Stimulated activated CD4-positive, alpha-beta T cell treated with anti-CD3 and anti-CD28 coated beads, Interleukin-12 subunit alpha, Interleukin-12 subunit beta, amount 100 ng/mL, for 4 hours (primary cell): ENCODE results near the gene AP3S1.
"Not testable (repeated sequence)": the region's sequence is repeated elsewhere in the genome, so short reads cannot be mapped to it uniquely, and the experiment has no call there.

ENCODE experiments used
- DNase-seq: peaks from one replicate; pipeline ENCODE4 v3.0.0-alpha.2; 2020

Gene AP3S1

DNA sequence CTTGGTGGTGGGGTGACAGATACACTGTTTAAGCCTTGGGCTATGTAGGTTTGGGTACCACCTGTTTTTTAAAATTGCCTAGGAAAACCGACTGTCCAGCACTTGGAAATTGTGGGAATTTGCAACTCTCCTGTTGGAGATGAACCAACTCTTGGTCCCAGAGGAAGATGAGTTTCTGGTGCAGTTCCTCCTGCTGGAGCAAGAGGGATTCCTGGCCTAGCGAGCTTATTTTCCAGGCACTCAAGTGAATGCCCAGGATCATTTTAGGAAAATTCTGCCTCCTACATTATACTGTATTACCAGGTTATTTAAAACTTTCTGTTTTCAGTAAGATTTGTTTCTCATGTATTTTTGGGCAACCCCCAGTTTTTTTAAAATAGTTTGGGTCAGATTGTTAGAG is 33.7 kb downstream of the AP3S1 start:
- DNase-seq, result no peak

DNA sequence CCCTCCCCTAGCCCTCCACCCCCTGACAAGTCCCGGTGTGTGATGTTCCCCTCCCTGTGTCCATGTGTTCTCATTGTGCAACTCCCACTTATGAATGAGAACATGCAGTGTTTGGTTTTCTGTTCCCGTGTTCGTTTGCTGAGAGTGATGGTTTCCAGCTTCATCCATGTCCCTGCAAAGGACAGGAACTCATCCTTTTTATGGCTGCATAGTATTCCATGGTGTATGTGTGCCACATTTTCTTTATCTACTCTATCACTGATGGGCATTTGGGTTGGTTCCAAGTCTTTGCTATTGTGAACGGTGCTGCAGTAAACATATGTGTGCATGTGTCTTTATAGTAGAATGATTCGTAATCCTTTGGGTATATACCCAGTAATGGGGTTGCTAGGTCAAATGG is 35.6 kb downstream of the AP3S1 start:
- DNase-seq, result not testable (repeated sequence)

DNA sequence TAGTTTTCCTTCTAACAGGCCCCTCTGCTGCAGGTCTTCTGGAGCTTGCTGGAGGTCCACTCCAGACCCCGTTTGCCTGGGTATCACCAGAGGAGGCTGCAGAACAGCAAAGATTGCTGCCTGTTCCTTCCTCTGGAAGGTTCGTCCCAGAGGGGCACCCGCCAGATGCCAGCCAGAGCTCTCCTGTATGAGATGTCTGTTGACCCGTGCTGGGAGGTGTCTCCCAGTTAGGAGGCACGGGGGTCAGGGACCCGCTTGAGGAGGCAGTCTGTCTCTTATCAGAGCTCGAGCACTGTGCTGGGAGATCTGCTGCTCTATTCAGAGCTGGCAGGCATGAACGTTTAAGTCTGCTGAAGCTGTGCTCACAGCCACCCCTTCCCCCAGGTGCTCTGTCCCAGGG is 40.7 kb downstream of the AP3S1 start:
- DNase-seq, result not testable (repeated sequence)

DNA sequence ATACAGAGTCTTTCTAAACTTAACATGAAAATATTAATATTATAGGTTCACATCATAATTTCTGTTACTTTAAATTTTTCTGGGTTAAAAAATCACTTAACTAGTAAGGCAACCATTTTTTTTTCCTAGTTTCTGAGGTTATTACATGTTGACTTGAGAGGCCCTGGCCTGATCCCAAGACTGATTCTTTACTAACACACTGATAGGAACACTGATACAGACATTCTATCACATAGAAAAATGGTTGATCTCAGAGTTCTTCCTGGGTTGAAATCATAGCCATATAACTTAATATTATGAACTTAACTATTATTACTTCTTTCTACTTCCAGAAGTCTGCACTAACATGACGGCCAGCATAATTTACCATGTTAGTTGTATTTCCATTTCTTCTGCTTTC is 43.0 kb downstream of the AP3S1 start:
- DNase-seq, result no peak

DNA sequence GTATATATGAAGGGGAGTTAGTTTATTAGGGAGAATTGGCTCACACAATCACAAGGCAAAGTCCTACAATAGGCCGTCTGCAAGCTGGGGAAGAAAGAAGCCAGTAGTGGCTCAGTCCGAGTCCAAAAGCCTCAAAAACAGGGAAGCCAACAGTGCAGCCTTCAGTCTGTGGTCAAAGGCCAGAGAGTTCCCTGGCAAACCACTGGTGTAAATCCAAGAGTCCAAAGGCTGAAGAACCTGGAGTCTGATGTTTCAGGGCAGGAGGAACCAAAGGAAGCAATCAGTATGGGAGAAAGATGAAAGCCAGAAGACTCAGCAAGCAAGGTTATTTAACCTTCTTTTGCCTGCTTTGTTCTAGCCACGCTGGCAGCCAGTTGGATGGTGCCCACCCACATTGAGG is 43.5 kb downstream of the AP3S1 start:
- DNase-seq, result not testable (repeated sequence)

DNA sequence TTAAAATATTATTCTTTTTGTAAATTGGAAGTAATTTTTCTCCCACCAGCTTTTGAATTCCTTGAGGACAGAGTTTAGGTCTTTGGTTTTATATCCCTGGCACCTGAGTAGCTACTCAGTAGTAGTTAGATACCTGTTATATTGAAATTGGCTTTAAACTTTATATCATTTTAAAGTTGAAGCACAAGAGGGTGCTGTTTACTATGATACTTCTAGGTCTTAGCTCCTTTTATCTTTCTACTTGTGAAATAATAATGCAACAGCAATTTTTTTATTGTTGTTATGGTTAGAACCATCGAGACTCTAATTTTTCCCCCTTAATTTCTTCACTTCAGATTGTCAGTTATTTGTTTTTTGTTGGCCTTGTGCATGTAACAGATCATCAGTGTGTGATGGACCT is 46.3 kb downstream of the AP3S1 start:
- DNase-seq, result no peak

DNA sequence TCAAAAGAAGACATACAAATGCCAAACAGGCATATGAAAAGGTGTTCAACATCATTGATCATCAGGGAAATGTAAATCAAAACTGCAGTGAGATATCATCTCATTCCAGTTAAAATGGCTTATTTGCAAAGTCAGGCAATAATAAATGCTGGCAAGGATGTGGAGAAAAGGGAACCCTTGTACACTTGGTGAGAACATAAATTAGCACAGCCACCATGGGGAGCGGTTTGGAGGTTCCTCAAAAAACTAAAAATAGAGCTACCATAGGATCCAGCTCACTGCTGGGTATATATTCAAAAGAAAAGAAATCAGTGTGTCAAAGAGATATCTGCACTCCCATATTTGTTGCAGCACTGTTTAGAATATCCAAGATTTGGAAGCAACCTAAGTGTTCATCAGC is 50.3 kb downstream of the AP3S1 start:
- DNase-seq, result no peak

DNA sequence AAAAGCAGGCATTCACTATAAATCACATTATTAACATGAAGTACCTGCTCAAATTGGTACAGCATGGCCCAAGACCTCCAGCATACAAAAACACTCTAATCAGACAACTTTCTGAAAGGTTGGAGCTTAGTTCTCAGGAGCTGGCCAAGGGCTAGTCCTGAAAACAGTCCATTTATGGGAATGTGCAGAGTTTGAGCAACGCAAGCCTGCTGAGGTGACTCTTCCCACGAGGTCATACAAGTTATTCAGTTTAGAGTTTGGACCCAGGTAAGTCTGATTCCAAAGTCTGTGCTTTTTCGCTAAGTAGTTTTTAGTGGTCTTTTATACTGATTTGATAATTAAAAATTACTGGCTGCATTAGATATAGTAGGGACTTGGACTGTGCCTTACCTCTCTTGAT is 52.6 kb downstream of the AP3S1 start:
- DNase-seq, result no peak

DNA sequence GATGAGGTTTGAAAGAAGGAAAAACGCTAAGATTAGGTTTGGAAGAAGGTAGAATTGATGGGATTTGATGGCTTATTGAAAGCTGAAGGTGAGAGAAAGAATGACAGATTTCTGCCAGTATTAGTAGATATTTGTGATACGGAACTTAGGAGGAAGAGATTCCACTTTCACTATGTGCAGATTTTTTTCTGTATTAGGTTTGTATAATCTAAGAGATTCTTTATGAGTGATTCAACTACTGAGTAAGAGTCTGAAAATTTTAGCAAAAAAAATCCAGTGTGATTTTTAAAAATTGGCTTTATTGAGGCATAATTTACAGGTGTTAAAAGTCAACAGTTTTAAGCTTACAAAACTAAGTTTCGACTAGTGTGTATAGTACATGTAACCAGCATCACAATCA is 54.1 kb downstream of the AP3S1 start:
- DNase-seq, result no peak

DNA sequence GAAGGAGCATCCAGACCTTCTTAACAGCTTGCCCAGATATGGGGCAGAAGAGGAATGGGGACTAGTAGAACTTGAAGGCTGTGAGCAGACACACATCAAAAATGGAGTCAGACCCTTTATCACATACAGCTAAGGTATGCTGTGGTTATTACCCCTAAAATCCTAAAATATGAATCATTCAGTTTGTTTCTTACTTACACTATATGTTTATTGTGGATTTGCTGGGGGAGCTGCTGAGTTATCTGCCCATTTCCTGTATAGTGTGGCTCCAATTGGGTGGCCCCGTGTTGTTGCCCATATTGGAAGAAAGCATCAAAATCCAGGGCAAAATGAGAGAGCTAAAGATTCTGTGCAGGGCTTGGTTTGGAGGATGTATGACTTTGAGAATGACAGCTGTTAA is 56.9 kb downstream of the AP3S1 start:
- DNase-seq, result no peak

DNA sequence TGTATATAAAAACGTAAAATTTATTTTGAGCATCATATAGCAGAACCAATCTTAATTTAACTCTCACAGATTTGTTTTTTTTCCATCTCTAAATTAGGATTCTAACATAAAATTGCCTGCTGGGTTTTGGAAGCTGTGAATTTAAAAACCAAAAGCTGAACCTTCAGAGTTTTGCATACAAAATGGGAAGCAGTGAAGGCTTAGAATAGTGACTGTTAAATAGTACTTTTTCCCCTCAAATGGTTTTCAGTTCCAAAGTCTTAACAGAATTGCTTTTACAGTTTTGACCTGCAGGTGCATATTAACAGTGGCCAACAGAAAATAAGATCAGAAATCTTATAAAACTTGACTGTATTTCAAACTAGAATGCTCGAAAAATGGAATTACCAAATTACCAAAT is 65.4 kb downstream of the AP3S1 start:
- DNase-seq, result no peak

DNA sequence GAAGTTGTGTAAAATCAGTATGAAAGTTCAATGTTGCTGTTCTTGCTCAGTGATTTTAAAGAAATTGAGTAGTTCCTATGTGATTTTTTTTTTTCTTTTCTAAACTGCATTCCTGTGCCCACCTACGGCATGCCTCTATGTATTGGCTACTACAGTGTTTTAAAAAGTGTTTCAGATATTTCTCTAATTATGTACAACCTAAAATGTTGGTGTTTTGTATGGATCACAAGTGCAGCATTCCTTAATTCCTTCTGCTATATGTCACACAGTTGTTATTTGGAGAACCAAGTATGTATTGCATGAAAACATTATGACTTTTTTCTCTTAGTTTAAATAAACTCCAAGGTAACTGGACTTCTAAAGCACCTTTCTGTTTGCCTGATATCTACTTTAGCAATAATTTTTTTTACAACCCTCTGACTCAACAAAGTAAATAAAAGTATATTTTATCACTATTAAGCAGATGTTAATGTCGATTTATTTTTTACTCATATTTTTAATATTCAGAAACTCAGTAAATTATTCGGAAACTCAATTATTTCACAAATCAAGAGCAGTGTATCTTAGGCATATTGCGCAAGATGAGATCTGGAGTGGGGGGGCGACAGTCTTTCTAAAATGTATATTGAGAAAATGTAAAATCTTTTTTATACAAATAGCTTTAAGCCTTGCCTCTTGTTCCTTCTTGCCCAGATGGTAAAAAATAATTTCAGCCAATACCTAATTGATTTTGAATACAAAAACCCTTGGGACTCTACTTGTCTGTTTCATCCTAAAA is 72.1 kb downstream of the AP3S1 start:
- not testable (repeated sequence) for DNase-seq

DNA sequence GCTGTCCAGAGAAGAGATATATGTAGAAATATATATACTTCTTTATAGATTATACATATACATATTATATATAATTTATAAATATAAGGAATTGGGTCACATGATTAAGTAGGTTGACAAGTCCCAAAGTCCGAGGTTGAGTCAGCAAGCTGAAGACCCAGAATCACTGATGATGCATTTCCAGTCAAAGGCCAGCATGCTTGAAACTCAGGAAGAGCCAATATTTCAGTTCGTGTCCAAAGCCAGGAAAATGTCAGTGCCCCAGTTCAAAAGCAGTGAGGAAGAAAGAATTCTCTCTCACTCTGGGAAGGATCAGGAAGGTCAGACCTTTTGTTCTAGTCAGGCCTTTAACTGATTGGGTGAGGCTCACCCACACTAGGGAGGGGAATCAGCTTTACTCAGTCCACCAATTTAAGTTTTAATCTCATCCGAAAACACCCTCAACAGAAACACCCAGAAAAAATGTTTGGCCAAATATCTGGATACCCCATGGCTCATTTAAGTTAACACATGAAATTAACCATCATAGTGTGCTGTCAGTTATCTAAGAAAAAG is 78.5 kb downstream of the AP3S1 start:
- DNase-seq, result no peak

DNA sequence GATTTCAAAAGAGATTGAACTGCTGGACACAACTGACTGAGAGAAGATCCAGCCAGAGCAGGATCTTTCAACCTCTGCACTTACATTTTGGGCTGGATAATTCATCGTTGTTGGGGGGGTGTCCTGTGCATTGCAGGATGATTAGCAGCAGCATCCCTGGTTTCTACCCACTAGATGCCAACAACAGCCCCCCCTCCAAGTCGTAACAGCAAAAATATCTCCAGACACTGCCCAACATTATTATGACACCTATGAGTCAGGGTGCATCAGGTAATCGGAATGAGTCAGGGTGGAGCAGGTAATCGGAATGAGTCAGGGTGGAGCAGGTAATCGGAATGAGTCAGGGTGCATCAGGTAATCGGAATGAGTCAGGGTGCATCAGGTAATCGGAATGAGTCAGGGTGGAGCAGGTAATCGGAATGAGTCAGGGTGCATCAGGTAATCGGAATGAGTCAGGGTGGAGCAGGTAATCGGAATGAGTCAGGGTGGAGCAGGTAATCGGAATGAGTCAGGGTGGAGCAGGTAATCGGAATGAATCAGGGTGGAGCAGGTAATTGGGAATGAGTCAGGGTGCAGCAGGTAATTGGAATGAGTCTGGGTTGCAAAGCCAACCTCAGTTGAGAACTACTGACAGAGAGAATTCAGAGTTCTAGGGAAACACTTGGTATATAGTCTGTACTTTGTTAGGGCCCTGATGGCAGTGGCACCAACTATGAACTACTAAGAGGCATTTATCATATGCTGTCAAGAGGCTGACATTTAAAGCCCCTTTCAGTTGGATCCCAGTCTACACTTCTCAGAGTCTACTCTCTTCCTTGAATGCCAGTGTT is 87.1 kb downstream of the AP3S1 start:
- DNase-seq, result not testable (repeated sequence)

DNA sequence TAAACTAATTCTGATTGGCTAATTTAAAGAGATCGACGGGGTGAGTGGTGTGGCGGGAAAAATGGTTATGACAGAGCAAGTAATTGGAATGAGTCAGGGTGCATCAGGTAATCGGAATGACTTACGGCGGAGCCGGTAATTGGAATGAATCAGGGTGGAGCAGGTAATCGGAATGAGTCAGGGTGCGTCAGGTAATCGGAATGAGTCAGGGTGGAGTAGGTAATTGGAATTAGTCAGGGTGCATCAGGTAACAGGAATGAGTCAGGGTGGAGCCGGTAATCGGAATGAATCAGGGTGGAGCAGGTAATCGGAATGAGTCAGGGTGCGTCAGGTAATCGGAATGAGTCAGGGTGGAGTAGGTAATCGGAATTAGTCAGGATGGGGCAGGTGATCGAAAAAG is 88.4 kb downstream of the AP3S1 start:
- not testable (repeated sequence) for DNase-seq

DNA sequence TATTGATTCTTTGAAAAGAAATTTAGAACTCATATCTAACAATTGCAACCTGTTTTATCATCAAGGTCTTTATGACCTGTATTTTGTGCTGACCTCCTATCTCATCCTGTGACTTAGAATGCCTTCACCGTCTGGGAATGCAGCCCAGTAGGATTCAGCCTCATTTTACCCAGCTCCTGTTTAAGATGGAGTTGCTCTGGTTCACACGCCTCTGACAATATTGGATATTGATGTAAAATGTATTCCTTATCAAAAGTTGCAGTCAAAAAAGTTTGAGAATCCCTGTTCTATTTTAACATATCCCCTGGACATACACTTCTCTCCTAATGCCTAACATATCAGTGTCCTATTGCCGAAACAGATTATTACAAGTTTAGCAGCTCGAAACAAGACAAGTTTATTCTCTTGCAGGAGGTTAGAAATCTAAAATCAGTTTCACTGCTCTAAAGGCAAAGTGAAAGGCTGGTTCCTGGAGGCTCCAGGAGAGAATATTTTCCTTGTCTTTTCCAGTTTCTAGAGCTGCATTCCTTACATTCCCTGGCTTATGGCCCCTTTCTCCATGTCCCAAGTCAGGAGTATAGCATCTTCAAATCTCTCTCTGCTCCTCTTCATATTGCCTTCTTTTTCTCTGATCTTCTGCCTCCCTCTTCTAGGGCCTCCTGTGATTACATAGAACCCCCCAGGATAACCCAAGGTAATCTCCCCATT is 89.0 kb downstream of the AP3S1 start:
- no peak for DNase-seq

DNA sequence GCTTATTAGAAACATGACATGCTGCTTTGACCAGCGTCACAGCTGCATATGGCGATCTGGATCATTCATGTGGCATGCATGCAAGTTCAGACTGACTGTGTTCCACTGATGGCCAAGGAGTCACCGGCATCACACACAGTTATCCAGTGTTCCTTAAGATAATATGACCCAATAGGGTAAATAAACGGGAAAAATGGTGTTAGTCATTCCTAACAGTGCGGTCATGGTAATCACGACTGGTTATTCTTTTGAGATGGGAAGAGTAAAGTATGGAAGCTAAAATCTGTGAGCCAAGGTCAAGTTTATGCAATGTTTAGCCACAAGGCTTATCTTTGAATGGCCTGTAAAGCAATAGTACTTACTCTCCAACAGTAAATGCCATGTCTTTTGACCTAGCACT is 91.3 kb downstream of the AP3S1 start:
- DNase-seq, result no peak

DNA sequence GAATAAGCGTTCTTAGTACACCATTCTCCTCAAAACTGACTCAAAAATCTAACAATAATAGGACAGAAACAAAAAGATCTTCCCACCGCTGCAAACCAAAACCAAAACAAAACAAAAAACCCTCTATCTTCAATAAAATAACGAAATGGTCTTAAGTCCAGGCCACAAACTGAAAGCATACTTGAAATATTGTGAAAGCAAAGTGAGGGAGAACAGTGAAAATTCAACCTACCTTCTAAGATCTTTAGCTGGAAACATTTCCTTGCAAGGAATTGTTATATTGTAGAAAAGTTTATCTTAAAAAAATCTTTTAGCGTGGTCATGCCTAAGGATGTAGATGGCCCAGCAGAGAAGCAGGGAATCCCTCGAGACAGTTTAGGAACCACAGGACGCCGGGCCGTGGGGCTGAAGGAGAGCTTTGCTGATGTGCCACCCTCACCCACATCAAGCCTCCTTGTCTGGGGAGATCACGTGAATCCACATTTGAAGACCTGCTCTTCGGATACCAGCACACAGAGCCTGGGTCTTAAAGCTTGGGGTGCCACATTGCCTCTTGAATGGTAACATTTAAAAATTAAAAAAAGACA is 92.7 kb downstream of the AP3S1 start:
- DNase-seq, result no peak

DNA sequence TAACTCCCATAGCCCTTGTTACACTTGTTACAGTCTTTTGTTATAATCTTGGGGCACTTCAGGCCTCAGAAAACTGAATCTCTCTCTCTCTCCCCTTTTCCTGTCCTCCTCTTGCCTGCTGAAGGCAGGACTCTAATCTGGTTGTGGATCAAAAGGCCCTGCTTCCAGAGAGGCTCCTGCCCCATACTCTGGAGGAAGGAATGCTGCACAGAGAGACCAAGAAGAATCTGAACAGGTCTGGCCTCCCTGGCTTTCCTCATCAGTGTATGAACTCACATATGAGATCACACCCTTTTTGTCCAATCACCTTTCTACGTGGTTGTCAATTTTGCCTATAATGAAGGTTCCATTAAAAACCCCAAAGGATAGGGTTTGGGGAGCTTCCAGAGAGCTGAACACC is 94.3 kb downstream of the AP3S1 start:
- DNase-seq, result no peak

DNA sequence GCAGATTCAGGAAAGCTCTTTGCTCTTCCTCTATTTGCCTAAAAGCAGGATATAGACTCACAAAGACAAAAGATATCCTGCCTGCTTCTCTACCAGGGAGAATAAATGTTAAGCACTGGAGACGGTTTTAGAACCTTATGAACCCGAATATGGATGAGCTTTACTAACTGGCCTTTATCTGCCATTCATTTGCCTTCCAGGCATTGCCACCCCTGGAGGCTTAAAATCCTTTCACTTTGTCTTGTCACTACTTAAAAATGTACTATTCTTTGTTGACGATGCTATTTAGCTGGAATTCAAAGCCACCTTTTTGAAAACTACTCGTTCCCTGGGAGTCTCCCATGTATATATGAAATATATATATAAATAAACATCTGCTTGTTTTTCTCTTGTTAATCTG is 97.3 kb downstream of the AP3S1 start:
- no peak for DNase-seq

DNA sequence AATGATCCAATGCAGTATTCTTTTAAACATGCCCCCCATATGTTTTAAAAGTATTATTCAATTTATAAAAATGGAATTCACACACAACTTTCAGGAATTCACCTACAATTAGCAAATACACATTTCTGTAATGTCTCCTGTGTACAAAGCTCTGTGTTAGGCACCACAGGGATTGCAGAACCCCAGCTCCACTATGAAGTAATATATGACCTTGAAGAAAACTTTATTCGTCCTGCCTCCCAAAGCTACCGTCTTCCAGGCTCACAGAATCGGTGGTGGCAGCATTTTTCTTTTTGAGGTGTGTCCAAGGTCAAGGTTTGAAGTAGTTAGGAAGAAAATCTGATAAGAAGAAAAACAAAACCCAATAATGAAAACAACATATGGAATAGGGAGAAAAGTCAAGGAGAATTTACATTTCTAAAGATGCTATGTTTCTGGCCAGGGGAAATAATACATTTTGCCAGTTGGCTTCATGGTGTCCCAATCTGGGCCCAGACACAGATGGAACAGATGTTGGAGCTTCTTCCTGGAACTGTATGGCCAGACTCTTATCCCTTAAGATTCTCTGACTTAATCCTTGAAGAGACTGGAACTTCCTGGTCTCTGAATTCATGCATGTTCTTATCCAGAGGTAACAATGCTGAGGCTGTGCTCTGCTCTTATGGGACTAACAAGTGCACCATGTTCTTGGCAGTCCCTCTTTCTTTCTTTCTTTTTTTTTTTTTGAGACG is 98.5 kb downstream of the AP3S1 start:
- no peak for DNase-seq

DNA sequence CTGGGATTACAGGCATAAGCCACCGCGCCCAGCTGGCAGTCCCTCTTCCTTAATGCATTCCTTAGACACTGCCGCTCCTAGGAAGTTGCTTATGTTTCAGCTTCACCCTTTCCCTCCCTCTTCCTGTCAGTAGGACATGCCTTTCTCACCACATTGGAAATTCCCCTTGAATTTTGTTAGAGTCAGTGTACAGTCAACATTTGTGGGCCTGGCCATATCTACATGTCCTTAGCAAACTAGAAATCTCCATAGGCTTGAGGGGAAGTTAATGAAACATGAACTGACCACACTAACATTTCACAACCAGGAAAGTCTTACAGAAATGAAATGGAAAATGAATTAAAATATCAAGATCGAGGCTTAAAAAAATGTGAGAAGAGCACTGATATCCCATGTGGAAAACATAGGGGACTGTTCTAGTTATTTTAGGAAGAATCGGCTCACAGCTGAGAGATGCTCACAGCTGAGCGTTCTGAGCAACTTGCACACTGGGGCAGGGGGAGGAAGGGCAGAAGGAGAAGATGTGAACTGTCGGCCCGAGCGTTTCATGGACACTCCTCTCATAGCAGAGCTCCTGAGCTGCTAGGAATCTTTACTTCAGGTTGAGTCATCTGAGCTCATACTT is 99.4 kb downstream of the AP3S1 start:
- no peak for DNase-seq
